OCI-LY3 (cell line): ENCODE results near the gene COLQ.

Experiments used
- H2AFZ ChIP-seq: fragments of 200-600, 300-600 bp; shearing (Covaris generic); 2 replicates; pipeline ENCODE4 v1.6.0; 2014; ENCODE audit warnings: antibody characterized with exemption, low read depth, low read length
- H3K27ac ChIP-seq: fragments of 200-600, 300-600 bp; sonication (generic); 2 replicates; pipeline ENCODE4 v1.5.1; 2014; ENCODE audit warnings: mild to moderate bottlenecking, low read length, moderate library complexity, mixed read lengths
- H3K27me3 ChIP-seq: fragments of 200-600, 300-600 bp; sonication (generic); 2 replicates; pipeline ENCODE4 v1.6.1; 2014; ENCODE audit warnings: low read depth, low read length, mixed read lengths
- H3K36me3 ChIP-seq: fragments of 200-600, 300-600 bp; sonication (generic); replicated peaks from 2 replicates; pipeline ENCODE3; 2014; ENCODE audit warnings: low read depth, low read length, mixed read lengths
- H3K4me1 ChIP-seq: fragments of 300-600, 200-600 bp; sonication (generic); 2 replicates; pipeline ENCODE4 v1.6.1; 2014; ENCODE audit warnings: low read length, mixed read lengths
- H3K4me2 ChIP-seq: fragments of 200-600, 300-600 bp; sonication (generic); 2 replicates; pipeline ENCODE4 v1.6.1; 2014; ENCODE audit warnings: low read length, mixed read lengths
- H3K4me3 ChIP-seq: fragments of 300-600, 200-600 bp; sonication (generic); 2 replicates; pipeline ENCODE4 v1.5.1; 2014; ENCODE audit warnings: antibody characterized with exemption, mild to moderate bottlenecking, low read length, moderate library complexity
- H3K79me2 ChIP-seq: fragments of 300-600, 200-600 bp; shearing (Covaris generic); 2 replicates; pipeline ENCODE4 v1.6.1; 2014; ENCODE audit warnings: mild to moderate bottlenecking, low read length, mixed read lengths
- H3K9ac ChIP-seq: fragments of 300-600, 200-600 bp; shearing (Covaris generic); 2 replicates; pipeline ENCODE4 v1.6.0; 2014; ENCODE audit warnings: mild to moderate bottlenecking, low read length, moderate library complexity
- H3K9me3 ChIP-seq: fragments of 200-600, 300-600 bp; shearing (Covaris generic); 2 replicates; pipeline ENCODE4 v1.6.1; 2014; ENCODE audit warnings: low read length, mixed read lengths; ENCODE audit not compliant: insufficient read depth
- H4K20me1 ChIP-seq: fragments of 200-600, 300-600 bp; sonication (generic); 2 replicates; pipeline ENCODE4 v1.6.1; 2016; ENCODE audit warnings: low read length, mixed read lengths; ENCODE audit not compliant: insufficient read depth
- CTCF ChIP-seq: fragments of 200-600, 300-600 bp; sonication (generic); IDR thresholded peaks from 2 replicates; pipeline ENCODE4 v1.5.1; 2014; ENCODE audit warnings: antibody characterized with exemption, low read length, low read depth
- EZH2phosphoT487 ChIP-seq: fragments of 200-600 bp; shearing (Covaris generic); IDR thresholded peaks from 2 replicates; pipeline ENCODE4 v1.6.1; 2018; ENCODE audit warnings: antibody characterized with exemption, mixed run types, low read depth

The COLQ gene

GRCh38 chr3:15453501-15453900, 68.0 kb downstream of the COLQ start:
- no peaks in the 10 kb centered on the region for H3K4me1 ChIP-seq

GRCh38 chr3:15452961-15453360, 68.5 kb downstream of the COLQ start:
- Histone ChIP-seq H4K20me1 (no peaks in the 10 kb centered on the region), H3K79me2 (no peaks in the 10 kb centered on the region), H3K27me3 (no peaks in the 10 kb centered on the region), H3K9ac (no peak overlapping the region), H3K27ac (no peak overlapping the region), H3K4me3 (no peak overlapping the region), H3K4me1 (no peaks in the 10 kb centered on the region), H2AFZ (no peak overlapping the region), H3K4me2 (no peak overlapping the region), H3K9me3 (no peaks in the 10 kb centered on the region), H3K36me3 (no peaks in the 10 kb centered on the region)
- no peak for TF ChIP-seq CTCF
- no peak for TF ChIP-seq EZH2phosphoT487

More at GRCh38 chr3:15453501-15453900, 68.0 kb downstream of the COLQ start:
- no peak overlapping the region for H3K9ac ChIP-seq
- no peaks in the 10 kb centered on the region for H3K79me2 ChIP-seq
- no peak overlapping the region for H3K4me2 ChIP-seq
- no peak for TF ChIP-seq CTCF
- TF ChIP-seq EZH2phosphoT487, result no peak
- no peak overlapping the region for H3K27ac ChIP-seq
- no peaks in the 10 kb centered on the region for H3K27me3 ChIP-seq
- no peaks in the 10 kb centered on the region for H3K9me3 ChIP-seq
- H3K4me3 ChIP-seq, result no peak overlapping the region
- no peak overlapping the region for H2AFZ ChIP-seq
- no peaks in the 10 kb centered on the region for H3K36me3 ChIP-seq
- H4K20me1 ChIP-seq, result no peaks in the 10 kb centered on the region

GRCh38 chr3:15452156-15452555, 69.3 kb downstream of the COLQ start:
- Histone ChIP-seq H3K27me3 (no peaks in the 10 kb centered on the region), H2AFZ (no peak overlapping the region), H3K79me2 (no peaks in the 10 kb centered on the region), H3K9me3 (no peaks in the 10 kb centered on the region), H3K4me3 (no peak overlapping the region), H3K9ac (no peak overlapping the region), H3K4me1 (no peaks in the 10 kb centered on the region), H4K20me1 (no peaks in the 10 kb centered on the region), H3K27ac (no peak overlapping the region), H3K4me2 (no peak overlapping the region), H3K36me3 (no peaks in the 10 kb centered on the region)
- no peak for TF ChIP-seq CTCF
- no peak for TF ChIP-seq EZH2phosphoT487

GRCh38 chr3:15451216-15452113, 70.0 kb downstream of the COLQ start:
- Histone ChIP-seq H3K4me1 (no peaks in the 10 kb centered on the region), H2AFZ (no peak overlapping the region), H3K27ac (no peak overlapping the region), H3K79me2 (no peaks in the 10 kb centered on the region), H3K36me3 (no peaks in the 10 kb centered on the region), H3K27me3 (no peaks in the 10 kb centered on the region), H3K9me3 (no peaks in the 10 kb centered on the region), H4K20me1 (no peaks in the 10 kb centered on the region), H3K4me3 (no peak overlapping the region), H3K9ac (no peak overlapping the region), H3K4me2 (no peak overlapping the region)
- TF ChIP-seq CTCF, result no peak
- no peak for TF ChIP-seq EZH2phosphoT487
